H1 (cell line): ENCODE results near the gene FYB2. TPM values are rescaled to one million over a fixed set of nuclear protein-coding genes. Genes with fewer than 3 reads are reported as not detected.

Experiments used
- CTCF ChIA-PET: fragments of 300-600 bp; sonication (Branson Sonifier 250); formaldehyde crosslinking; loops from one replicate; lab custom pipeline; 2021; ENCODE audit not compliant: partially characterized antibody; lab: Charles Lee
- POLR2A ChIA-PET: fragments of 300-600 bp; sonication (Branson Sonifier 250); formaldehyde crosslinking; loops from one replicate; lab custom pipeline; 2021; ENCODE audit warnings: inconsistent platforms; ENCODE audit not compliant: partially characterized antibody; lab: Charles Lee
- DNase-seq, 2 experiments: peaks; one replicate each; pipeline versions ENCODE4 v3.0.0 to v3.0.0-alpha.2; 2010 to 2022; ENCODE audit warnings: low spot score in 2 of 2, low read depth in 1 of 2, mixed read lengths in 1 of 2
- FAIRE-seq: peaks from 2 replicates; lab custom pipeline; 2011; peaks lifted over from hg19 to GRCh38; lab: Jason Lieb, UNC
- H2AFZ ChIP-seq: 2 replicates; pipeline ENCODE4 v1.8.1; 2012; ENCODE audit warnings: low read length, inconsistent platforms
- H2AK5ac ChIP-seq: 2 replicates; pipeline ENCODE4 v1.6.1; 2013; ENCODE audit warnings: low read depth, low read length
- H2BK120ac ChIP-seq: replicated peaks from 2 replicates; pipeline ENCODE3; 2013; ENCODE audit warnings: low read depth, low read length, inconsistent platforms
- H2BK12ac ChIP-seq: 2 replicates; pipeline ENCODE4 v1.6.1; 2013; ENCODE audit warnings: low read depth, low read length
- H2BK15ac ChIP-seq: 2 replicates; pipeline ENCODE4 v1.6.1; 2013; ENCODE audit warnings: low read length
- H2BK20ac ChIP-seq: 2 replicates; pipeline ENCODE4 v1.6.1; 2013; ENCODE audit warnings: low read length
- H2BK5ac ChIP-seq: 2 replicates; pipeline ENCODE4 v1.6.1; 2013; ENCODE audit warnings: low read depth, low read length
- H3K14ac ChIP-seq: 2 replicates; pipeline ENCODE4 v1.6.1; 2013; ENCODE audit warnings: inconsistent platforms; ENCODE audit not compliant: insufficient read length
- H3K18ac ChIP-seq: 2 replicates; pipeline ENCODE4 v1.6.1; 2013; ENCODE audit warnings: low read length; ENCODE audit errors: extremely low read depth
- H3K23ac ChIP-seq: 2 replicates; pipeline ENCODE4 v1.6.1; 2013; ENCODE audit warnings: inconsistent platforms; ENCODE audit not compliant: insufficient read length
- H3K23me2 ChIP-seq: 2 replicates; pipeline ENCODE4 v1.6.1; 2013; ENCODE audit warnings: low read depth, low read length
- H3K27ac ChIP-seq: 2 replicates; pipeline ENCODE4 v1.6.1; 2011; ENCODE audit warnings: low read depth, low read length, inconsistent platforms
- H3K27me3 ChIP-seq, 4 experiments: replicated peaks in 1 of 4; 1 replicate in 1 of 4; 2 replicates in 3 of 4; pipeline versions ENCODE4 v1.6.1 to v1.8.1; 2011 to 2013; ENCODE audit warnings: low read length in 3 of 4, mild to moderate bottlenecking in 3 of 4, inconsistent platforms in 2 of 4, mixed read lengths in 2 of 4, moderate library complexity in 1 of 4; ENCODE audit not compliant: control insufficient read depth in 3 of 4, insufficient read depth in 3 of 4; ENCODE audit errors: extremely low read depth in 1 of 4
- H3K36me3 ChIP-seq, 4 experiments: 2 replicates each; pipeline versions ENCODE4 v1.6.1 to v1.8.1; 2011 to 2013; ENCODE audit warnings: mild to moderate bottlenecking in 4 of 4, low read length in 3 of 4, moderate library complexity in 2 of 4, control low read depth in 1 of 4, inconsistent platforms in 1 of 4; ENCODE audit not compliant: insufficient read depth in 4 of 4, control insufficient read depth in 2 of 4
- H3K4ac ChIP-seq: replicated peaks from 2 replicates; pipeline ENCODE3; 2013; ENCODE audit warnings: low read length, low read depth, mixed read lengths, inconsistent platforms; ENCODE audit not compliant: insufficient read length
- H3K4me1 ChIP-seq, 4 experiments: replicated peaks in 1 of 4; 1 replicate in 1 of 4; 2 replicates in 3 of 4; pipeline versions ENCODE4 v1.6.1 to v1.8.1; 2011 to 2013; ENCODE audit warnings: low read length in 3 of 4, inconsistent platforms in 2 of 4, mixed read lengths in 1 of 4; ENCODE audit not compliant: insufficient read depth in 4 of 4, control insufficient read depth in 3 of 4
- H3K4me2 ChIP-seq, 2 experiments: 2 replicates each; pipeline versions ENCODE4 v1.6.1 to v1.8.1; 2011 to 2013; ENCODE audit warnings: low read depth in 2 of 2, low read length in 2 of 2, control low read depth in 1 of 2, inconsistent platforms in 1 of 2, mild to moderate bottlenecking in 1 of 2; ENCODE audit not compliant: insufficient read depth in 1 of 2
- H3K4me3 ChIP-seq, 4 experiments: fragments of 200-600, 300-600 bp in 1 of 4; sonication (generic), shearing (Covaris generic), sonication (Bioruptor Twin) in 1 of 4; 2 replicates each; pipeline versions ENCODE4 v1.5.1 to v1.8.1; 2011 to 2016; ENCODE audit warnings: low read length in 4 of 4, low read depth in 3 of 4, control low read depth in 2 of 4, inconsistent platforms in 2 of 4, mild to moderate bottlenecking in 2 of 4, mixed read lengths in 1 of 4, moderate library complexity in 1 of 4; ENCODE audit not compliant: insufficient read depth in 2 of 4; ENCODE audit errors: extremely low read depth in 1 of 4
- H3K56ac ChIP-seq: replicated peaks from 2 replicates; pipeline ENCODE3; 2013; ENCODE audit warnings: low read depth, mild to moderate bottlenecking, mixed read lengths, low read length, inconsistent platforms; ENCODE audit not compliant: insufficient read length
- H3K79me1 ChIP-seq: 2 replicates; pipeline ENCODE4 v1.6.1; 2013; ENCODE audit warnings: low read depth, low read length, control low read depth
- H3K79me2 ChIP-seq, 2 experiments: 2 replicates each; pipeline versions ENCODE4 v1.6.1 to v1.8.1; 2012 to 2013; ENCODE audit warnings: low read length in 2 of 2, mild to moderate bottlenecking in 2 of 2, inconsistent platforms in 1 of 2; ENCODE audit not compliant: insufficient read depth in 2 of 2, control insufficient read depth in 1 of 2
- H3K9ac ChIP-seq, 4 experiments: replicated peaks in 1 of 4; 1 replicate in 1 of 4; 2 replicates in 3 of 4; pipeline versions ENCODE4 v1.6.1 to v1.8.1; 2011 to 2013; ENCODE audit warnings: low read depth in 3 of 4, low read length in 3 of 4, control low read depth in 2 of 4, mild to moderate bottlenecking in 2 of 4, moderate library complexity in 2 of 4, inconsistent platforms in 1 of 4; ENCODE audit errors: extremely low read depth in 1 of 4
- H3K9me3 ChIP-seq, 2 experiments: 2 replicates each; pipeline versions ENCODE4 v1.6.1 to v1.8.1; 2012 to 2013; ENCODE audit warnings: mild to moderate bottlenecking in 2 of 2, moderate library complexity in 2 of 2, control low read depth in 1 of 2, inconsistent platforms in 1 of 2, low read depth in 1 of 2, low read length in 1 of 2, mixed read lengths in 1 of 2; ENCODE audit not compliant: insufficient read depth in 2 of 2
- H4K20me1 ChIP-seq, 2 experiments: replicated peaks in 1 of 2; 2 replicates each; pipeline versions ENCODE3 to v1.8.1; 2011 to 2013; ENCODE audit warnings: inconsistent platforms in 2 of 2, low read length in 2 of 2, mild to moderate bottlenecking in 1 of 2; ENCODE audit not compliant: insufficient read depth in 2 of 2, control insufficient read depth in 1 of 2
- H4K5ac ChIP-seq: 2 replicates; pipeline ENCODE4 v1.6.1; 2013; ENCODE audit warnings: low read length, low read depth, mixed read lengths, inconsistent platforms; ENCODE audit not compliant: insufficient read length
- H4K8ac ChIP-seq: 2 replicates; pipeline ENCODE4 v1.8.0; 2013; ENCODE audit warnings: mild to moderate bottlenecking, moderate library complexity, low read length, inconsistent platforms; ENCODE audit not compliant: insufficient read depth; ENCODE audit errors: extremely low read depth
- H4K91ac ChIP-seq: replicated peaks from 2 replicates; pipeline ENCODE3; 2013; ENCODE audit warnings: low read length, mixed read lengths, inconsistent platforms; ENCODE audit not compliant: insufficient read length
- ATF2 ChIP-seq: IDR thresholded peaks from 2 replicates; pipeline ENCODE4 v1.6.1; 2012; ENCODE audit warnings: low read length, inconsistent platforms
- CREB1 ChIP-seq: IDR thresholded peaks from 2 replicates; pipeline ENCODE4 v1.6.1; 2012; ENCODE audit warnings: inconsistent platforms
- CTBP2 ChIP-seq: IDR thresholded peaks from 2 replicates; pipeline ENCODE4 v1.7.0; 2011; ENCODE audit warnings: borderline replicate concordance, mild to moderate bottlenecking, moderate library complexity, mixed read lengths, low read length; ENCODE audit not compliant: insufficient read depth, insufficient read length
- EZH2 ChIP-seq: fragments of 200-600 bp; sonication (generic); IDR thresholded peaks from 2 replicates; pipeline ENCODE4 v1.7.1; 2012; ENCODE audit warnings: low read depth, mild to moderate bottlenecking, moderate library complexity, low read length, inconsistent platforms; ENCODE audit not compliant: severe bottlenecking
- HDAC6 ChIP-seq: IDR thresholded peaks from one replicate; pipeline ENCODE4 v1.7.1; 2012; ENCODE audit warnings: low read depth, mild to moderate bottlenecking, inconsistent platforms, low read length, moderate library complexity
- KDM4A ChIP-seq: IDR thresholded peaks from one replicate; pipeline ENCODE4 v1.7.1; 2012; ENCODE audit warnings: low read depth, mild to moderate bottlenecking, moderate library complexity, low read length, inconsistent platforms; ENCODE audit not compliant: severe bottlenecking
- NANOG ChIP-seq: IDR thresholded peaks from 2 replicates; pipeline ENCODE4 v1.6.1; 2011; ENCODE audit warnings: low read length, low read depth, mild to moderate bottlenecking, inconsistent platforms; ENCODE audit not compliant: insufficient read depth, poor library complexity, severe bottlenecking
- POLR2A ChIP-seq, 2 experiments: IDR thresholded peaks; 1 replicate in 1 of 2; 2 replicates in 1 of 2; pipeline ENCODE4 v1.6.1; 2011; ENCODE audit warnings: low read depth in 2 of 2, low read length in 2 of 2, mild to moderate bottlenecking in 2 of 2; ENCODE audit errors: control extremely low read depth in 1 of 2
- RAD21 ChIP-seq, 2 experiments: IDR thresholded peaks in 1 of 2; conservative IDR thresholded peaks in 1 of 2; 2 replicates each; pipeline ENCODE4 v1.6.1; 2011; ENCODE audit warnings: low read depth in 2 of 2, low read length in 2 of 2, improper control_type of control experiment in 1 of 2, inconsistent platforms in 1 of 2, mild to moderate bottlenecking in 1 of 2, moderate library complexity in 1 of 2
- RXRA ChIP-seq: IDR thresholded peaks from 2 replicates; pipeline ENCODE4 v1.6.1; 2011; ENCODE audit warnings: low read depth, mild to moderate bottlenecking, low read length, moderate library complexity; ENCODE audit not compliant: insufficient read depth
- SRF ChIP-seq: IDR thresholded peaks from 2 replicates; pipeline ENCODE4 v1.6.1; 2011; ENCODE audit warnings: mild to moderate bottlenecking, low read depth, low read length, moderate library complexity
- TBP ChIP-seq: IDR thresholded peaks from 2 replicates; pipeline ENCODE4 v1.6.1; 2011; ENCODE audit warnings: low read depth, low read length, improper control_type of control experiment
- YY1 ChIP-seq: IDR thresholded peaks from 2 replicates; pipeline ENCODE4 v1.6.1; 2011; ENCODE audit warnings: low read depth, mild to moderate bottlenecking, low read length
- WGBS, 2 experiments: shearing (Covaris generic) in 1 of 2; methylation state at CpG; one replicate each; pipeline versions ENCODE4 v1.1.6 to v1.1.7; 2013 to 2015; ENCODE audit warnings: low lambda C conversion rate in 2 of 2, mixed read lengths in 2 of 2, inconsistent platforms in 1 of 2, low coverage in 1 of 2, missing lambda C conversion rate in 1 of 2; ENCODE audit not compliant: insufficient replicate concordance in 2 of 2, insufficient coverage in 1 of 2, insufficient read length in 1 of 2; ENCODE audit errors: extremely low coverage in 1 of 2, missing lambda C conversion rate in 1 of 2; 5-methylcytosine and 5-hydroxymethylcytosine counted together
- polyA plus RNA-seq, 7 experiments: library from polyadenylated mRNA; depleted of rRNA in 3 of 7; stranded (reverse) in 5 of 7; unstranded in 2 of 7; fragments of >200 nt in 5 of 7; fragments of 200-250 nt in 2 of 7; gene quantifications; 1 replicate in 5 of 7; 2 replicates in 1 of 7; 4 replicates in 1 of 7; pipeline versions ENCODE4 v1.2.1 to v1.2.3, GENCODE V29; 2011 to 2013; ENCODE audit warnings: missing spikeins in 2 of 7, mixed read lengths in 2 of 7
- total RNA-seq: library from RNA; stranded (reverse); fragmentation: NEBNext Ultra II Directional; extraction: Animal tissue kit (Norgen Biotek cat#: 25700); gene quantifications from 2 replicates; pipeline ENCODE4 v1.2.1, GENCODE V29; 2021

FYB2 gene
- total and polyA plus RNA-seq, 2 of the 8 experiments (the other 6 are each of a cell fraction or from before 2014, with no cell fraction given), result 0.11 to 0.17 TPM

- 87% methylated on average over 5 of the region's 5 CpGs; no CpG with 5 or more reads in 1 of the 2 experiments for WGBS, 2 experiments
- Histone ChIP-seq H3K23me2 (no peaks in the 10 kb centered on the region), H2AFZ (no peak overlapping the region), H3K4me1 (no peaks in the 10 kb centered on the region), H3K14ac (no peak overlapping the region), H2AK5ac (no peak overlapping the region), H3K4ac (no peak overlapping the region), H3K9ac (no peak overlapping the region), H2BK5ac (no peak overlapping the region), H3K9me3 (no peaks in the 10 kb centered on the region), H4K5ac (no peak overlapping the region), H3K79me2 (no peaks in the 10 kb centered on the region), H3K36me3 (no peaks in the 10 kb centered on the region; a peak in 1 of 8 replicates), H4K20me1 (no peaks in the 10 kb centered on the region), H2BK20ac (no peak overlapping the region), H4K8ac (no peak overlapping the region), H4K91ac (no peak overlapping the region), H2BK120ac (no peak overlapping the region), H3K27ac (no peak overlapping the region), H2BK15ac (no peak overlapping the region), H3K4me3 (no peak overlapping the region), H3K79me1 (no peaks in the 10 kb centered on the region), H3K27me3 (no peaks in the 10 kb centered on the region), H3K23ac (no peak overlapping the region), H3K18ac (no peak overlapping the region), H2BK12ac (no peak overlapping the region), H3K56ac (no peak overlapping the region), H3K4me2 (no peak overlapping the region)
- CTCF ChIA-PET, result interaction anchor here (0.9 to 1.4 kb wide), 2 partner anchors 10 to 34 kb away, joined by 3 to 4 read pairs; no protein-coding TSS in a partner anchor
- FAIRE-seq (no peak), DNase-seq (no peak)
- POLR2A ChIA-PET, result no interaction called here
- no peak for TF ChIP-seq KDM4A
- no peak for TF ChIP-seq HDAC6
- TF ChIP-seq RAD21 (IDR thresholded peaks at IDR 0.05 in 1 of 2, conservative IDR thresholded peaks at IDR 0.05 in 1 of 2; ENCODE audit: low read depth in 2 of 2, low read length in 2 of 2), result no peak
- TF ChIP-seq YY1, result no peak
- TF ChIP-seq SRF, result no peak
- no peak for TF ChIP-seq TBP
- no peak for TF ChIP-seq POLR2A (IDR thresholded peaks at IDR 0.05; ENCODE audit: control extremely low read depth in 1 of 2, low read depth in 2 of 2, low read length in 2 of 2)
- TF ChIP-seq CREB1, result no peak
- no peak for TF ChIP-seq EZH2
- no peak for TF ChIP-seq ATF2
- no peak for TF ChIP-seq RXRA
- no peak for TF ChIP-seq CTBP2
- TF ChIP-seq NANOG, result no peak
Measured at GRCh38 chr1:56867491-56867890, 48.3 kb upstream of the FYB2 start.
